Progenitor cell of endocrine pancreas (in vitro differentiated cells): Measurements from ENCODE around the gene TEAD1. TPM values are rescaled to one million over a fixed set of nuclear protein-coding genes. Genes with fewer than 3 reads are reported as not detected.

Experiments
- DNase-seq: peaks from one replicate; pipeline ENCODE4 v3.0.0; 2021; ENCODE audit warnings: low spot score; ENCODE audit not compliant: unreplicated experiment
- H3K27ac Mint-ChIP-seq: 2 replicates; pipeline ENCODE4 v1.8.0; 2021; ENCODE audit warnings: mild to moderate bottlenecking, moderate library complexity, mixed read lengths
- H3K27me3 Mint-ChIP-seq: 2 replicates; pipeline ENCODE4 v1.8.0; 2021; ENCODE audit warnings: mixed read lengths
- H3K36me3 Mint-ChIP-seq: 2 replicates; pipeline ENCODE4 v1.8.0; 2022; ENCODE audit warnings: mixed read lengths; ENCODE audit not compliant: insufficient read depth
- H3K4me1 Mint-ChIP-seq: 2 replicates; pipeline ENCODE4 v1.8.0; 2021; ENCODE audit warnings: low read depth, mixed read lengths
- H3K4me3 Mint-ChIP-seq: 2 replicates; pipeline ENCODE4 v1.8.0; 2021; ENCODE audit warnings: low read depth, mild to moderate bottlenecking, moderate library complexity, mixed read lengths
- H3K9me3 Mint-ChIP-seq: 2 replicates; pipeline ENCODE4 v1.8.0; 2021; ENCODE audit warnings: low read depth, mixed read lengths
- CTCF ChIP-seq: fragments of 200-600 bp; sonication (generic); IDR thresholded peaks from one replicate; pipeline ENCODE4 v1.5.0; 2021; ENCODE audit warnings: antibody characterized with exemption, mild to moderate bottlenecking; ENCODE audit not compliant: unreplicated experiment
- total RNA-seq: library from RNA; stranded (reverse); gene quantifications from 2 replicates; pipeline ENCODE4 v1.2.1, GENCODE V29; 2021

The TEAD1 gene
- total RNA-seq, 1 donor from 2014 or later, result 92.4 TPM

GRCh38 chr11:12840871-12841660 lies 166.8 kb downstream of the TEAD1 start:
- Mint-ChIP-seq H3K27me3 (no peaks in the 10 kb centered on the region), H3K27ac (peak overlapping the region; percentile 47), H3K4me3 (no peak overlapping the region), H3K9me3 (peaks cover 4% of the 10 kb centered on the region), H3K36me3 (peaks cover 3% of the 10 kb centered on the region), H3K4me1 (peaks cover 53% of the 10 kb centered on the region)
- TF ChIP-seq CTCF, result no peak
- DNase-seq, result no peak

- no peak for DNase-seq
- Mint-ChIP-seq H3K36me3 (no peaks in the 10 kb centered on the region), H3K4me1 (peaks cover 62% of the 10 kb centered on the region), H3K4me3 (no peak overlapping the region), H3K27ac (peak overlapping the region; percentile 52), H3K9me3 (no peaks in the 10 kb centered on the region), H3K27me3 (no peaks in the 10 kb centered on the region)
- TF ChIP-seq CTCF, result no peak
These were observed 167.9 kb downstream of the TEAD1 start for GRCh38 chr11:12841946-12842630.

- H3K27me3 Mint-ChIP-seq, result no peaks in the 10 kb centered on the region
- H3K9me3 Mint-ChIP-seq, result no peaks in the 10 kb centered on the region
- H3K4me3 Mint-ChIP-seq, result no peak overlapping the region
- H3K4me1 Mint-ChIP-seq, result peaks cover 65% of the 10 kb centered on the region
- TF ChIP-seq CTCF, result no peak
- no peak for DNase-seq
- H3K27ac Mint-ChIP-seq, result peak overlapping the region; percentile 90
- H3K36me3 Mint-ChIP-seq, result no peaks in the 10 kb centered on the region
These were observed 168.9 kb downstream of the TEAD1 start for GRCh38 chr11:12842933-12843636.

- DNase-seq, result no peak
- H3K27ac Mint-ChIP-seq, result peak overlapping the region; percentile 97
- no peaks in the 10 kb centered on the region for H3K27me3 Mint-ChIP-seq
- H3K4me1 Mint-ChIP-seq, result peaks cover 65% of the 10 kb centered on the region
- H3K9me3 Mint-ChIP-seq, result no peaks in the 10 kb centered on the region
- peaks cover 3% of the 10 kb centered on the region for H3K36me3 Mint-ChIP-seq
- no peak for TF ChIP-seq CTCF
- H3K4me3 Mint-ChIP-seq, result no peak overlapping the region
These were observed 170.9 kb downstream of the TEAD1 start for GRCh38 chr11:12845163-12845562.

- peak overlapping the region; percentile 53 for H3K4me3 Mint-ChIP-seq
- DNase-seq, result peak; percentile 26
- H3K4me1 Mint-ChIP-seq, result peaks cover 59% of the 10 kb centered on the region
- H3K36me3 Mint-ChIP-seq, result peaks cover 3% of the 10 kb centered on the region
- no peaks in the 10 kb centered on the region for H3K27me3 Mint-ChIP-seq
- peak overlapping the region; percentile 97 for H3K27ac Mint-ChIP-seq
- TF ChIP-seq CTCF, result no peak
- H3K9me3 Mint-ChIP-seq, result no peaks in the 10 kb centered on the region
These were observed 171.6 kb downstream of the TEAD1 start for GRCh38 chr11:12845739-12846358.
